ENCODE measurements around the gene OTOA.

GRCh38 chr16:21645261-21645721 is 18.5 kb upstream of the OTOA start:
- TF ChIP-seq CTCF (conservative IDR thresholded peaks at IDR 0.05) (no peak), EZH2 (IDR thresholded peaks at IDR 0.05; ENCODE audit: low read depth) (no peak)

Measured in PC-9 (cell line).